Liver (tissue), 9 donors: ENCODE data around the gene TMEM233. TPM values are rescaled to one million over a fixed set of nuclear protein-coding genes. Genes with fewer than 3 reads are reported as not detected.
A peak's percentile ranks its signal among the peaks of the same experiment; 100 is the strongest.

Experiments
- DNase-seq: peaks from one replicate; pipeline ENCODE4 v3.0.0-alpha.2; 2017; ENCODE audit warnings: low spot score
- H3K27ac ChIP-seq, 2 donors: one replicate each; pipeline ENCODE4 v1.7.0; 2013; ENCODE audit warnings: inconsistent platforms in 2 of 2, low read length in 2 of 2, control low read depth in 1 of 2, low read depth in 1 of 2, mild to moderate bottlenecking in 1 of 2
- H3K27me3 ChIP-seq, 4 donors: one replicate each; pipeline versions ENCODE4 v1.6.1 to v1.7.0; 2013; ENCODE audit warnings: low read length in 3 of 4, inconsistent platforms in 1 of 4, mild to moderate bottlenecking in 1 of 4, moderate library complexity in 1 of 4; ENCODE audit not compliant: control insufficient read depth in 4 of 4, insufficient read depth in 4 of 4
- H3K36me3 ChIP-seq, 4 donors: one replicate each; pipeline versions ENCODE4 v1.6.1 to v1.7.0; 2013; ENCODE audit warnings: low read length in 3 of 4, mild to moderate bottlenecking in 3 of 4, low read depth in 1 of 4, moderate library complexity in 1 of 4; ENCODE audit not compliant: control insufficient read depth in 4 of 4, insufficient read depth in 3 of 4
- H3K4me1 ChIP-seq, 4 donors: one replicate each; pipeline versions ENCODE4 v1.6.1 to v1.7.0; 2013; ENCODE audit warnings: low read length in 3 of 4, mild to moderate bottlenecking in 3 of 4, moderate library complexity in 1 of 4; ENCODE audit not compliant: control insufficient read depth in 4 of 4, insufficient read depth in 4 of 4
- H3K4me3 ChIP-seq, 3 donors: one replicate each; pipeline versions ENCODE4 v1.6.1 to v1.7.0; 2013; ENCODE audit warnings: low read length in 3 of 3, control low read depth in 1 of 3, low read depth in 1 of 3, mild to moderate bottlenecking in 1 of 3
- H3K9ac ChIP-seq, 2 donors: one replicate each; pipeline ENCODE4 v1.7.0; 2013; ENCODE audit warnings: low read length in 2 of 2, mild to moderate bottlenecking in 2 of 2, moderate library complexity in 2 of 2, control low read depth in 1 of 2, low read depth in 1 of 2
- H3K9me3 ChIP-seq, 4 donors: one replicate each; pipeline versions ENCODE4 v1.6.1 to v1.7.0; 2013; ENCODE audit warnings: low read length in 3 of 4; ENCODE audit not compliant: control insufficient read depth in 4 of 4
- ATF3 ChIP-seq: IDR thresholded peaks from 2 replicates; pipeline ENCODE4 v1.6.1; 2016; ENCODE audit warnings: antibody characterized with exemption
- CTCF ChIP-seq: fragments of 150-350 bp; IDR thresholded peaks from 2 replicates; pipeline ENCODE4 v1.5.1; 2017; ENCODE audit warnings: improper control_type of control experiment, low read depth, low read length; ENCODE audit not compliant: missing input control
- EGR1 ChIP-seq, 2 donors: IDR thresholded peaks; 2 replicates each; pipeline ENCODE4 v1.6.1; 2016 to 2018; ENCODE audit warnings: antibody characterized with exemption in 2 of 2, low read depth in 2 of 2
- FOXA1 ChIP-seq: IDR thresholded peaks from 2 replicates; pipeline ENCODE4 v1.6.1; 2016; ENCODE audit warnings: antibody characterized with exemption
- FOXA2 ChIP-seq: IDR thresholded peaks from 2 replicates; pipeline ENCODE4 v1.6.1; 2016; ENCODE audit warnings: antibody characterized with exemption
- GABPA ChIP-seq, 2 donors: IDR thresholded peaks in 1 of 2; conservative IDR thresholded peaks in 1 of 2; 2 replicates each; pipeline ENCODE4 v1.6.1; 2016; ENCODE audit warnings: antibody characterized with exemption in 2 of 2, mild to moderate bottlenecking in 1 of 2, moderate library complexity in 1 of 2
- HNF4A ChIP-seq, 2 donors: conservative IDR thresholded peaks; 2 replicates each; pipeline ENCODE4 v1.6.1; 2016; ENCODE audit warnings: antibody characterized with exemption in 2 of 2, mild to moderate bottlenecking in 2 of 2
- HNF4G ChIP-seq: IDR thresholded peaks from 2 replicates; pipeline ENCODE4 v1.6.1; 2016; ENCODE audit warnings: antibody characterized with exemption
- JUND ChIP-seq, 2 donors: IDR thresholded peaks; 2 replicates each; pipeline ENCODE4 v1.6.1; 2016; ENCODE audit warnings: antibody characterized with exemption in 2 of 2
- MAX ChIP-seq: IDR thresholded peaks from 2 replicates; pipeline ENCODE4 v1.6.1; 2016; ENCODE audit warnings: antibody characterized with exemption
- NR2F2 ChIP-seq: IDR thresholded peaks from 2 replicates; pipeline ENCODE4 v1.6.1; 2016; ENCODE audit warnings: antibody characterized with exemption
- RAD21 ChIP-seq, 2 donors: IDR thresholded peaks; 2 replicates each; pipeline ENCODE4 v1.6.1; 2016; ENCODE audit warnings: antibody characterized with exemption in 2 of 2, mild to moderate bottlenecking in 2 of 2
- REST ChIP-seq: IDR thresholded peaks from 2 replicates; pipeline ENCODE4 v1.6.1; 2016; ENCODE audit warnings: antibody characterized with exemption, mild to moderate bottlenecking
- RXRA ChIP-seq, 2 donors: IDR thresholded peaks; 2 replicates each; pipeline ENCODE4 v1.6.1; 2017 to 2018; ENCODE audit warnings: antibody characterized with exemption in 2 of 2, mild to moderate bottlenecking in 1 of 2
- SP1 ChIP-seq: IDR thresholded peaks from 2 replicates; pipeline ENCODE4 v1.6.1; 2018; ENCODE audit warnings: antibody characterized with exemption, mild to moderate bottlenecking
- TAF1 ChIP-seq: conservative IDR thresholded peaks from 2 replicates; pipeline ENCODE4 v1.6.1; 2016; ENCODE audit warnings: antibody characterized with exemption, mild to moderate bottlenecking
- YY1 ChIP-seq: IDR thresholded peaks from 2 replicates; pipeline ENCODE4 v1.6.1; 2016; ENCODE audit warnings: antibody characterized with exemption, mild to moderate bottlenecking
- ZBTB33 ChIP-seq: IDR thresholded peaks from 2 replicates; pipeline ENCODE4 v1.6.1; 2016; ENCODE audit warnings: antibody characterized with exemption
- WGBS: extraction: QIAGEN DNeasy Blood & Tissue Kit; methylation state at CpG from one replicate; pipeline ENCODE4 v1.1.7; 2013; 5-methylcytosine and 5-hydroxymethylcytosine counted together
- polyA plus RNA-seq, 2 donors: library from polyadenylated mRNA; stranded (reverse) in 1 of 2; unstranded in 1 of 2; fragments of 200-250 nt in 1 of 2; fragments of >200 nt in 1 of 2; fragmentation: Nextera tagmentation in 1 of 2; extraction: Ambion mirVana in 1 of 2; gene quantifications; one replicate each; pipeline versions ENCODE4 v1.2.1 to v1.2.3, GENCODE V29; 2013 to 2015
- total RNA-seq, 2 donors: library from RNA; depleted of rRNA; stranded (reverse); fragments of >200 nt; gene quantifications; one replicate each; pipeline ENCODE4 v1.2.3, GENCODE V29; 2014
- donor health status: healthy.
- donor health status: healthy.
- donor health status: healthy.
- donor health status: healthy.
- donor health status: healthy.

Gene TMEM233
- total and polyA plus RNA-seq, 4 donors, result 0.05 to 0.17 (median 0.09) TPM

GRCh38 chr12:119682639-119683252 is 89.2 kb downstream of the TMEM233 start:
- no peaks in the 10 kb centered on the region for H3K9me3 ChIP-seq
- no peak for DNase-seq
- H3K27ac ChIP-seq, result peak overlapping the region; percentile 86 to 88
- peak; percentile 20 for TF ChIP-seq MAX
- TF ChIP-seq NR2F2, result no peak
- TF ChIP-seq ZBTB33, result no peak
- peaks cover 21 to 45% (median 31%) of the 10 kb centered on the region in 4 donors for H3K4me1 ChIP-seq
- peak overlapping the region in 1 of 2 donors; percentile 50 for H3K9ac ChIP-seq
- no peaks in the 10 kb centered on the region for H3K27me3 ChIP-seq
- WGBS, result 47% methylated on average over 3 of the region's 3 CpGs
- no peak overlapping the region for H3K4me3 ChIP-seq
- peaks cover 0 to 31% (median 22%) of the 10 kb centered on the region in 4 donors for H3K36me3 ChIP-seq

GRCh38 chr12:119683413-119683812 is 89.8 kb downstream of the TMEM233 start:
- Histone ChIP-seq H3K27ac (peak overlapping the region; percentile 86 to 88), H3K36me3 (peaks cover 0 to 25% (median 17%) of the 10 kb centered on the region in 4 donors), H3K27me3 (no peaks in the 10 kb centered on the region), H3K4me3 (peak overlapping the region in 2 of 3 donors; percentile 3 to 52), H3K4me1 (peaks cover 21 to 49% (median 31%) of the 10 kb centered on the region in 4 donors), H3K9ac (peak overlapping the region in 1 of 2 donors; percentile 95), H3K9me3 (no peaks in the 10 kb centered on the region)
- DNase-seq, result no peak
- no peak for TF ChIP-seq JUND (IDR thresholded peaks at IDR 0.05)
- no peak for TF ChIP-seq ATF3
- no peak for TF ChIP-seq FOXA2
- no peak for TF ChIP-seq NR2F2
- TF ChIP-seq ZBTB33, result no peak
- TF ChIP-seq TAF1, result no peak
- no peak for TF ChIP-seq RAD21 (IDR thresholded peaks at IDR 0.05)
- TF ChIP-seq FOXA1, result no peak
- TF ChIP-seq MAX, result no peak
- TF ChIP-seq RXRA (IDR thresholded peaks at IDR 0.05), result no peak
- TF ChIP-seq EGR1 (IDR thresholded peaks at IDR 0.05; ENCODE audit: low read depth in 2 of 2), result no peak
- no peak for TF ChIP-seq GABPA (IDR thresholded peaks at IDR 0.05 in 1 of 2, conservative IDR thresholded peaks at IDR 0.05 in 1 of 2)
- TF ChIP-seq CTCF, result no peak
- no peak for TF ChIP-seq YY1
- no peak for TF ChIP-seq REST
- TF ChIP-seq HNF4G, result no peak
- TF ChIP-seq HNF4A (conservative IDR thresholded peaks at IDR 0.05), result no peak
- no peak for TF ChIP-seq SP1
- 59% methylated on average over 6 of the region's 6 CpGs for WGBS
